Measurements from ENCODE around the gene C18orf32. TPM values are rescaled to one million over a fixed set of nuclear protein-coding genes. Genes with fewer than 3 reads are reported as not detected.

Gene C18orf32
- total and polyA plus RNA-seq, 2 donors (not counting 1 experiment from before 2014, with no cell fraction given): 11.9 to 39.1 TPM

- Histone ChIP-seq H3K4me1 (ENCODE audit: control insufficient read depth, extremely low read depth, insufficient read depth, low read length) (peaks cover 3% of the 10 kb centered on the region), H3K79me2 (ENCODE audit: control insufficient read depth, insufficient read depth, low read length) (no peaks in the 10 kb centered on the region), H3K36me3 (ENCODE audit: control insufficient read depth, insufficient read depth, low read length) (no peaks in the 10 kb centered on the region), H3K9ac (ENCODE audit: insufficient read depth, low read length) (no peak overlapping the region), H3K4me3 (replicated peaks in 1 of 4; ENCODE audit: control extremely low read depth in 1 of 4, insufficient read depth in 1 of 4, low read depth in 3 of 4, low read length in 4 of 4) (no peak overlapping the region), H3K27me3 (ENCODE audit: control insufficient read depth, insufficient read depth, low read length) (no peaks in the 10 kb centered on the region), H3K9me3 (ENCODE audit: control insufficient read depth, insufficient read depth, low read depth, low read length) (no peaks in the 10 kb centered on the region), H3K4me2 (ENCODE audit: extremely low read depth, insufficient read depth, low read length) (no peak overlapping the region), H4K20me1 (ENCODE audit: control insufficient read depth, extremely low read depth, insufficient read depth, low read length) (no peaks in the 10 kb centered on the region), H3K27ac (ENCODE audit: insufficient read depth, low read length) (no peak overlapping the region), H2AFZ (ENCODE audit: low read length) (no peak overlapping the region)
- TF ChIP-seq CTCF (conservative IDR thresholded peaks at IDR 0.05 in 1 of 2, IDR thresholded peaks at IDR 0.05 in 1 of 2; ENCODE audit: low read depth in 1 of 2, low read length in 2 of 2) (peak; percentile 34 to 64), EZH2 (IDR thresholded peaks at IDR 0.05; ENCODE audit: low read length, missing control alignments) (no peak)
- peak; percentile 41 to 68 for DNase-seq (ENCODE audit: low read depth in 2 of 2)
These were observed 39.0 kb downstream of the C18orf32 start for GRCh38 chr18:49447810-49448745.

GRCh38 chr18:49446481-49446880 is 40.6 kb downstream of the C18orf32 start:
- TF ChIP-seq EZH2 (IDR thresholded peaks at IDR 0.05; ENCODE audit: low read length, missing control alignments) (no peak), CTCF (conservative IDR thresholded peaks at IDR 0.05 in 1 of 2, IDR thresholded peaks at IDR 0.05 in 1 of 2; ENCODE audit: low read depth in 1 of 2, low read length in 2 of 2) (no peak)
- DNase-seq (ENCODE audit: low read depth in 2 of 2): peak in 1 of 2 donors; percentile 59
- H3K4me3 ChIP-seq (replicated peaks in 1 of 4; ENCODE audit: control extremely low read depth in 1 of 4, insufficient read depth in 1 of 4, low read depth in 3 of 4, low read length in 4 of 4): no peak overlapping the region
- H3K4me1 ChIP-seq (ENCODE audit: control insufficient read depth, extremely low read depth, insufficient read depth, low read length): peaks cover 3% of the 10 kb centered on the region
- H2AFZ ChIP-seq (ENCODE audit: low read length): no peak overlapping the region
- no peak overlapping the region for H3K27ac ChIP-seq (ENCODE audit: insufficient read depth, low read length)
- no peaks in the 10 kb centered on the region for H3K36me3 ChIP-seq (ENCODE audit: control insufficient read depth, insufficient read depth, low read length)
- H3K9me3 ChIP-seq (ENCODE audit: control insufficient read depth, insufficient read depth, low read depth, low read length): no peaks in the 10 kb centered on the region
- no peak overlapping the region for H3K9ac ChIP-seq (ENCODE audit: insufficient read depth, low read length)
- H3K27me3 ChIP-seq (ENCODE audit: control insufficient read depth, insufficient read depth, low read length): no peaks in the 10 kb centered on the region
- H4K20me1 ChIP-seq (ENCODE audit: control insufficient read depth, extremely low read depth, insufficient read depth, low read length): no peaks in the 10 kb centered on the region
- no peak overlapping the region for H3K4me2 ChIP-seq (ENCODE audit: extremely low read depth, insufficient read depth, low read length)
- H3K79me2 ChIP-seq (ENCODE audit: control insufficient read depth, insufficient read depth, low read length): no peaks in the 10 kb centered on the region

- Histone ChIP-seq H2AFZ (ENCODE audit: low read length) (no peak overlapping the region), H3K4me2 (ENCODE audit: extremely low read depth, insufficient read depth, low read length) (no peak overlapping the region), H3K27me3 (ENCODE audit: control insufficient read depth, insufficient read depth, low read length) (no peaks in the 10 kb centered on the region), H3K79me2 (ENCODE audit: control insufficient read depth, insufficient read depth, low read length) (no peaks in the 10 kb centered on the region), H3K9ac (ENCODE audit: insufficient read depth, low read length) (no peak overlapping the region), H3K36me3 (ENCODE audit: control insufficient read depth, insufficient read depth, low read length) (no peaks in the 10 kb centered on the region), H3K9me3 (ENCODE audit: control insufficient read depth, insufficient read depth, low read depth, low read length) (no peaks in the 10 kb centered on the region), H3K4me1 (ENCODE audit: control insufficient read depth, extremely low read depth, insufficient read depth, low read length) (peaks cover 3% of the 10 kb centered on the region), H3K27ac (ENCODE audit: insufficient read depth, low read length) (no peak overlapping the region), H3K4me3 (replicated peaks in 1 of 4; ENCODE audit: control extremely low read depth in 1 of 4, insufficient read depth in 1 of 4, low read depth in 3 of 4, low read length in 4 of 4) (no peak overlapping the region), H4K20me1 (ENCODE audit: control insufficient read depth, extremely low read depth, insufficient read depth, low read length) (no peaks in the 10 kb centered on the region)
- TF ChIP-seq EZH2 (IDR thresholded peaks at IDR 0.05; ENCODE audit: low read length, missing control alignments) (no peak), CTCF (conservative IDR thresholded peaks at IDR 0.05 in 1 of 2, IDR thresholded peaks at IDR 0.05 in 1 of 2; ENCODE audit: low read depth in 1 of 2, low read length in 2 of 2) (no peak)
- no peak for DNase-seq (ENCODE audit: low read depth in 2 of 2)
These were observed 42.5 kb downstream of the C18orf32 start for GRCh38 chr18:49444581-49444980.
